Spleen (tissue), 11 donors: Measurements from ENCODE around the gene ZDHHC7. TPM values are rescaled to one million over a fixed set of nuclear protein-coding genes. Genes with fewer than 3 reads are reported as not detected.

Experiments
- DNase-seq: peaks from one replicate; pipeline ENCODE4 v3.0.0-alpha.2; 2020
- H3K27ac ChIP-seq, 8 donors: fragments of 200-600 bp; sonication (generic) in 7 of 8; 1 replicate in 4 of 8; 2 replicates in 4 of 8; pipeline versions ENCODE4 v1.5.0 to v1.8.0; 2016 to 2021; ENCODE audit warnings: inconsistent platforms in 4 of 8, mild to moderate bottlenecking in 4 of 8, moderate library complexity in 1 of 8
- H3K27me3 ChIP-seq, 7 donors: fragments of 200-600 bp; sonication (generic) in 6 of 7; replicated peaks in 1 of 7; 1 replicate in 4 of 7; 2 replicates in 3 of 7; pipeline versions ENCODE4 v1.5.0 to v1.8.0; 2016 to 2021; ENCODE audit warnings: inconsistent platforms in 3 of 7, mild to moderate bottlenecking in 1 of 7
- H3K36me3 ChIP-seq, 6 donors: fragments of 200-600 bp; sonication (generic) in 5 of 6; 1 replicate in 4 of 6; 2 replicates in 2 of 6; pipeline versions ENCODE4 v1.5.0 to v1.8.0; 2016 to 2021; ENCODE audit warnings: inconsistent platforms in 2 of 6
- H3K4me1 ChIP-seq, 6 donors: fragments of 200-600 bp; sonication (generic) in 5 of 6; 1 replicate in 3 of 6; 2 replicates in 3 of 6; pipeline versions ENCODE4 v1.5.0 to v1.8.0; 2016 to 2021; ENCODE audit warnings: inconsistent platforms in 3 of 6
- H3K4me3 ChIP-seq, 8 donors: fragments of 200-600 bp; sonication (generic) in 7 of 8; 1 replicate in 4 of 8; 2 replicates in 4 of 8; pipeline versions ENCODE4 v1.5.0 to v1.8.0; 2016 to 2021; ENCODE audit warnings: inconsistent platforms in 4 of 8, mild to moderate bottlenecking in 4 of 8, moderate library complexity in 2 of 8
- H3K9me3 ChIP-seq, 8 donors: fragments of 200-600 bp; sonication (generic) in 7 of 8; 1 replicate in 4 of 8; 2 replicates in 4 of 8; pipeline versions ENCODE4 v1.5.0 to v1.8.0; 2016 to 2021; ENCODE audit warnings: inconsistent platforms in 4 of 8
- POLR2A ChIP-seq, 3 donors: fragments of 450-650 bp; IDR thresholded peaks; one replicate each; pipeline ENCODE4 v1.5.1; 2017; ENCODE audit warnings: antibody characterized with exemption in 3 of 3, mild to moderate bottlenecking in 1 of 3
- POLR2AphosphoS5 ChIP-seq, 3 donors: sonication (generic); formaldehyde crosslinking; IDR thresholded peaks; one replicate each; pipeline ENCODE4 v1.5.1; 2017; ENCODE audit warnings: antibody characterized with exemption in 3 of 3
- WGBS, 5 donors: extraction: QIAGEN DNeasy Blood & Tissue Kit in 3 of 5; methylation state at CpG; one replicate each; pipeline versions ENCODE4 v1.1.5 to v1.1.7; 2013 to 2018; 5-methylcytosine and 5-hydroxymethylcytosine counted together
- intact Hi-C: fragments of 100-400 bp; cut with DNase I; formaldehyde crosslinking; loops from one replicate; pipeline ENCODE4 v1.15.0; 2023; ENCODE audit warnings: low total_unique reads
- polyA plus RNA-seq, 3 donors: library from polyadenylated mRNA; stranded (reverse); fragments of 200-250 nt; gene quantifications; one replicate each; pipeline ENCODE4 v1.2.1, GENCODE V29; 2013
- total RNA-seq, 7 donors: library from RNA; depleted of rRNA in 3 of 7; stranded (reverse); fragments of >200 nt in 3 of 7; fragmentation: NEBNext Ultra II Directional in 4 of 7; extraction: Animal tissue kit (Norgen Biotek cat#: 25700) in 4 of 7; gene quantifications; one replicate each; pipeline versions ENCODE4 v1.1.0 to v1.2.1, GENCODE V29; 2016 to 2021
- TF ChIP-seq, protein P1 (sequence below), 11 experiments: fragments of 200-600 bp in 7 of 11; fragments of 450-650 bp in 4 of 11; sonication (generic) in 4 of 11; IDR thresholded peaks in 8 of 11; conservative IDR thresholded peaks in 3 of 11; 1 replicate in 7 of 11; 2 replicates in 4 of 11; pipeline versions ENCODE4 v1.4.0 to v1.8.0; 2016 to 2021; ENCODE audit warnings: antibody characterized with exemption in 11 of 11, inconsistent platforms in 4 of 11, mild to moderate bottlenecking in 1 of 11
- donor health status: healthy with polysubstance abuse.
- donor health status: DM: no; HTN: no; CAD: no; lungs with moderate emphysema.
- donor health status: DM: no; HTN: no; CAD: no.
- donor health status: Bipolar disorder and iron deficiency.
- donor health status: healthy.
- donor health status: DM: no; HTN: no; CAD: no.
- donor health status: DM: yes; HTN: yes; CAD: no.

Gene ZDHHC7
- total and polyA plus RNA-seq, 10 donors = 10.3 to 87.1 (median 49.4) TPM

DNA sequence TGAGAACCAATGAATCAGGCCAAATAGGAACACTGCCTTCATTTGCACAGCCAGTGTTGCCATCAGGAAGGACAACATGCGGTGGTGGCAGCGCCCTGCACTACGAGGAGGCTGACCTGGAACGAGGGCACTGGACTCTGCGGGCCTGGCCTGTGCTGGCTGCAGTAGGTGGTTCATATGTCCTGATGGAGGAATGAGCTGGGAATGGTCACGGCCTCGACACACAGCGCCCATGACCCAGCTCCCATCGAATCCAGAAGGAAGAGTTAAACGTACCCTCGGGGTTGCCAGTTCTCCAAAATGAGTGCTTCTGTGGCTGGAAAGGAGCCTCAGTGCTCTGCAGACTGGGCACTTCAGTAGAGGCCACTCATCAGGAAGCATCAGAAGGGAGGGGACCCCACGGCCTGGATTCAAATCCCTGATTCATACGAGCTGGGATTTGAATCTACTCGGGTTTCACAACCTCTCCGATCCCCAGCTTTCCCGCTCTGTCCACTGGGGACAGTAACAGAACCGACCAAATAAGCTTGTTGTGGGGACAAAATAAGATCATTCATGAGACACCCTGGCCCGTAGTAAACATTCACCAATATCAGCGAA, 85.5 kb downstream of the ZDHHC7 start:
- peaks cover 6 to 77% (median 44%) of the 10 kb centered on the region in 6 donors for H3K4me1 ChIP-seq
- intact Hi-C loops = no loop called here
- WGBS, 5 donors = 80 to 92% (median 84%) methylated on average over 16 to 19 of the region's 19 CpGs

DNA sequence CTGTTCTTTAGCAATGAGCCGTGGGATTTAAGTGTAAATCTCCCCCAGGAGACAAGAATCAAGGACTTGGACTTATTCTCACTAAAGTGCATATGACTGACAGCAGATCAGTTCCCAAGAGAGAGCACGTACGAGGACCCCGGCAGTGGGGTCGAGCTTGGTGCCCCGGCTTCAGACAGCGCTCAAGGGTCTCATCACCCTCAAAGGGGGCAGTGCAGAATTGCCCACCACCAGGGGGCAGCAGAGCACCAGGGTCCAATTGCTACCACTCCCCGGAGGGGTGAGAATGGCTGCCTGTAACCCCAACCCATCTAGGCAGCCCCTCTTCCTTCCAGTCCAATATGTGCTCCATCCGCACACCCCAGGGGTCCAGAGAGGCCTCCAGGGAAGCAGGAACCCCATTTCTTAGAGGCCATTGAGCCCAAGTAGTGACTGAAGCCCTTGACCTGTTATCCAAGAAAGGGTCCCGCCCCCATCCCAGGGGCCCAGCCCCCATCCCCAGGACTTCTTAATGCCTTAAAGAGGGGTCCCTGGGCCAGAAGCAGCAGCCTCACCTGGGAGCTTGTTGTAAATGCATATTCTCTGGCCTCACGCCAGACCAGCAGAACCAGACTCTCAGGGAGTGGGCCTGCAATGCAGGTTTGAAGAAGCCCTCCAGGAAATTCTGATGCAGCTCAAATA, 86.1 kb downstream of the ZDHHC7 start:
- DNase-seq = peak; percentile 90
- WGBS, 5 donors = 42 to 78% (median 54%) methylated on average over 10 to 11 of the region's 11 CpGs
- intact Hi-C loops = no loop called here
- no peak overlapping the region for H3K4me3 ChIP-seq
- no peak for TF ChIP-seq POLR2A (IDR thresholded peaks at IDR 0.05)
- no peak for TF ChIP-seq POLR2AphosphoS5 (IDR thresholded peaks at IDR 0.05)
- TF ChIP-seq, protein P1, sequence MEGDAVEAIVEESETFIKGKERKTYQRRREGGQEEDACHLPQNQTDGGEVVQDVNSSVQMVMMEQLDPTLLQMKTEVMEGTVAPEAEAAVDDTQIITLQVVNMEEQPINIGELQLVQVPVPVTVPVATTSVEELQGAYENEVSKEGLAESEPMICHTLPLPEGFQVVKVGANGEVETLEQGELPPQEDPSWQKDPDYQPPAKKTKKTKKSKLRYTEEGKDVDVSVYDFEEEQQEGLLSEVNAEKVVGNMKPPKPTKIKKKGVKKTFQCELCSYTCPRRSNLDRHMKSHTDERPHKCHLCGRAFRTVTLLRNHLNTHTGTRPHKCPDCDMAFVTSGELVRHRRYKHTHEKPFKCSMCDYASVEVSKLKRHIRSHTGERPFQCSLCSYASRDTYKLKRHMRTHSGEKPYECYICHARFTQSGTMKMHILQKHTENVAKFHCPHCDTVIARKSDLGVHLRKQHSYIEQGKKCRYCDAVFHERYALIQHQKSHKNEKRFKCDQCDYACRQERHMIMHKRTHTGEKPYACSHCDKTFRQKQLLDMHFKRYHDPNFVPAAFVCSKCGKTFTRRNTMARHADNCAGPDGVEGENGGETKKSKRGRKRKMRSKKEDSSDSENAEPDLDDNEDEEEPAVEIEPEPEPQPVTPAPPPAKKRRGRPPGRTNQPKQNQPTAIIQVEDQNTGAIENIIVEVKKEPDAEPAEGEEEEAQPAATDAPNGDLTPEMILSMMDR (IDR thresholded peaks at IDR 0.05 in 8 of 11, conservative IDR thresholded peaks at IDR 0.05 in 3 of 11) = peak; percentile 58 to 91 (median 81)
- peaks cover 0 to 5% (median 0%) of the 10 kb centered on the region in 7 donors for H3K27me3 ChIP-seq
- no peaks in the 10 kb centered on the region for H3K36me3 ChIP-seq
- no peaks in the 10 kb centered on the region for H3K9me3 ChIP-seq
- peak overlapping the region in 5 of 8 donors; percentile 14 to 54 (median 41) for H3K27ac ChIP-seq
- H3K4me1 ChIP-seq = peaks cover 6 to 77% (median 44%) of the 10 kb centered on the region in 6 donors

More for the DNA sequence above, 85.5 kb downstream of the ZDHHC7 start:
- TF ChIP-seq POLR2AphosphoS5 (IDR thresholded peaks at IDR 0.05) (no peak), POLR2A (IDR thresholded peaks at IDR 0.05) (no peak)
- TF ChIP-seq, protein P1 (IDR thresholded peaks at IDR 0.05 in 8 of 11, conservative IDR thresholded peaks at IDR 0.05 in 3 of 11) = no peak
- Histone ChIP-seq H3K4me3 (no peak overlapping the region), H3K27me3 (peaks cover 0 to 5% (median 0%) of the 10 kb centered on the region in 7 donors), H3K36me3 (no peaks in the 10 kb centered on the region), H3K27ac (peak overlapping the region in 2 of 8 donors; percentile 14 to 57), H3K9me3 (peaks cover 0 to under 1% (median 0%) of the 10 kb centered on the region in 8 donors)
- DNase-seq = no peak

DNA sequence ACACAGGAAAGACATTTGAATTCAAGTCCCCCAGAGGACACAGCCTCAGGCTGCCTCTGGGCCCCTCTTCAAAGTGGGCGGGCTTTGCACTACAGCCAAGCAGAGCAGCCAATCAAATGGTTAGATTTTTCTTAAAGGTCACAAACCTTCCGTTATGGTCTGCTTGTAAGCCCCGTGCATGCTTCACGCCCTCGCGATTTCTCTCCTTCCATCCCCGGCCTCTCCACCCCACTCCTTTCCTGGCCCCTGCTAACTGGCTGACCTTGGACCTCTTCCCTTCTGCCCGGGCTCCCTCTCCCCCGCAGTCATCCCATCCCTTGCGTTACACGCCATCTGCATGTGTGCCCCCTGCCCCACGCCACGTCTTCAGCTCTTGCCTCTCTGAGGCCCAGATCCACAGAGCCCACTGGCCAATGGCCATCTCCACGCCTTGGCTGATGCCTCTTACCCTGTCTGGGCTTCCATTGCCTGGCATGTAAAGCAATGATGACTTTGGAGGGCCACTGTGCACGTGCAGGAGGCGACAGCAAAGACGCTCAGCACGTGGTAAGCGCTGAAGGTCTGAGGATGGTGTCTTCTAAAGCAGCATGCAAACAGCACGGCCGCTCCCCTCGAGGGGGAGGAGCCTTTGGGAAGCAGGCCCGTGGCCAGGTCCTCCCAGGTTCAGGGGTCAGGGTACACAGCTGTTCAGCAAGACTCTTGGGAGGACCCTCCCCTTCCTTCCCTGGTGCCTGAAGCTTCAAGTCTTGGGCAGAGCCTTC, 86.8 kb downstream of the ZDHHC7 start:
- intact Hi-C loops = no loop called here
- Histone ChIP-seq H3K4me3 (no peak overlapping the region), H3K36me3 (no peaks in the 10 kb centered on the region), H3K27ac (peak overlapping the region in 6 of 8 donors; percentile 14 to 54 (median 34)), H3K27me3 (peaks cover 0 to 5% (median 0%) of the 10 kb centered on the region in 7 donors), H3K4me1 (peaks cover 6 to 71% (median 41%) of the 10 kb centered on the region in 6 donors), H3K9me3 (no peaks in the 10 kb centered on the region)
- 57 to 71% (median 69%) methylated on average over 21 to 23 of the region's 23 CpGs for WGBS, 5 donors
- TF ChIP-seq POLR2AphosphoS5 (IDR thresholded peaks at IDR 0.05) = peak in 2 of 3 donors; percentile 33 to 67
- TF ChIP-seq, protein P1 (IDR thresholded peaks at IDR 0.05 in 8 of 11, conservative IDR thresholded peaks at IDR 0.05 in 3 of 11) = no peak
- no peak for TF ChIP-seq POLR2A (IDR thresholded peaks at IDR 0.05)
- DNase-seq = no peak

Other genes starting within 250 kb of the ZDHHC7 start
- 100 to 1,000 TPM in 3 of 7 donors, 10 to 100 TPM in 4; 38.5 to 271 (median 92.8) TPM for gene CRISPLD2, start 191.6 kb downstream of the ZDHHC7 start, total RNA-seq
- gene CRISPLD2, start 191.6 kb downstream of the ZDHHC7 start, polyA plus RNA-seq = 10 to 100 TPM in 1 of 3 donors, 1 to 10 TPM in 2; 7.9 to 12.3 (median 9.3) TPM
- 10 to 100 TPM; 21.4 to 30.0 (median 23.3) TPM for gene KIAA0513, start 16.3 kb upstream of the ZDHHC7 start, total RNA-seq
- 1 to 10 TPM; 1.7 to 6.0 (median 2.0) TPM for gene KIAA0513, start 16.3 kb upstream of the ZDHHC7 start, polyA plus RNA-seq
- gene CIBAR2, start 100.9 kb upstream of the ZDHHC7 start, total RNA-seq = 1 to 10 TPM in 2 of 7 donors, under 1 TPM in 2, not detected in 3; 0.33 to 2.4 (median 0.91) TPM
- gene CIBAR2, start 100.9 kb upstream of the ZDHHC7 start, polyA plus RNA-seq = under 1 TPM; 0.13 to 0.77 (median 0.30) TPM